IMR-90 (cell line): ENCODE results near the gene TCERG1. TPM values are rescaled to one million over a fixed set of nuclear protein-coding genes. Genes with fewer than 3 reads are reported as not detected.

Experiments used
- ATAC-seq: fragments of 200-7000 bp; cut with Tn5 transposase; 2 replicates; pipeline ENCODE4 v1.9.1; 2020; ENCODE audit warnings: low read depth, mild to moderate bottlenecking, moderate library complexity
- BruUV-seq: library from RNA; stranded (reverse); fragments of 400-500 nt; replicated peaks from 2 replicates; lab custom pipeline; 2021; lab: Mats Ljungman, UMichigan
- CTCF ChIA-PET: fragments of 300-600 bp; formaldehyde crosslinking; extraction: SDS; loops from one replicate; lab custom pipeline; 2021; ENCODE audit warnings: antibody characterized with exemption; lab: Yijun Ruan, JAX
- POLR2A ChIA-PET: fragments of 300-600 bp; sonication (Branson Sonifier 250); formaldehyde crosslinking; loops from one replicate; lab custom pipeline; 2022; ENCODE audit warnings: antibody characterized with exemption; ENCODE audit not compliant: unreplicated experiment; lab: Charles Lee
- DNase-seq: peaks from one replicate; pipeline ENCODE4 v3.0.0; 2013
- H2AFZ ChIP-seq: replicated peaks from 2 replicates; pipeline ENCODE3; 2013; ENCODE audit warnings: low read length, mild to moderate bottlenecking; ENCODE audit not compliant: poor library complexity
- H2AK5ac ChIP-seq: 2 replicates; pipeline ENCODE4 v1.6.1; 2013; ENCODE audit warnings: low read depth, low read length, inconsistent platforms
- H2AK9ac ChIP-seq: replicated peaks from 2 replicates; pipeline ENCODE3; 2013; ENCODE audit warnings: mild to moderate bottlenecking, low read depth, low read length, moderate library complexity; ENCODE audit not compliant: poor library complexity
- H2BK120ac ChIP-seq: 2 replicates; pipeline ENCODE4 v1.6.1; 2013; ENCODE audit warnings: low read depth, low read length, inconsistent platforms
- H2BK15ac ChIP-seq: 3 replicates; pipeline ENCODE4 v1.6.1; 2013; ENCODE audit warnings: low read depth, low read length, inconsistent platforms
- H2BK20ac ChIP-seq: 2 replicates; pipeline ENCODE4 v1.6.1; 2013; ENCODE audit warnings: low read depth, mild to moderate bottlenecking, inconsistent platforms, low read length, moderate library complexity
- H2BK5ac ChIP-seq: 2 replicates; pipeline ENCODE4 v1.6.1; 2013; ENCODE audit warnings: mild to moderate bottlenecking, low read depth, low read length, inconsistent platforms; ENCODE audit not compliant: poor library complexity, severe bottlenecking
- H3K14ac ChIP-seq: replicated peaks from 2 replicates; pipeline ENCODE4 v1.6.1; 2013; ENCODE audit warnings: low read depth, low read length, inconsistent platforms
- H3K18ac ChIP-seq: 2 replicates; pipeline ENCODE4 v1.6.1; 2013; ENCODE audit warnings: low read depth, low read length, control low read depth
- H3K23ac ChIP-seq: 2 replicates; pipeline ENCODE4 v1.6.1; 2013; ENCODE audit warnings: low read depth, low read length, inconsistent platforms
- H3K27ac ChIP-seq: 2 replicates; pipeline ENCODE4 v1.5.1; 2013; ENCODE audit warnings: mild to moderate bottlenecking, control low read depth, low read length; ENCODE audit not compliant: insufficient read depth
- H3K27me3 ChIP-seq: 2 replicates; pipeline ENCODE4 v1.6.1; 2013; ENCODE audit warnings: low read length; ENCODE audit not compliant: control insufficient read depth, insufficient read depth
- H3K36me3 ChIP-seq: 2 replicates; pipeline ENCODE4 v1.6.1; 2013; ENCODE audit warnings: low read length, mixed read lengths; ENCODE audit not compliant: control insufficient read depth, insufficient read depth
- H3K4ac ChIP-seq: 2 replicates; pipeline ENCODE4 v1.6.1; 2013; ENCODE audit warnings: low read depth, low read length, inconsistent platforms
- H3K4me1 ChIP-seq: 2 replicates; pipeline ENCODE4 v1.6.1; 2013; ENCODE audit warnings: low read length, mixed read lengths; ENCODE audit not compliant: control insufficient read depth, insufficient read depth
- H3K4me2 ChIP-seq: 2 replicates; pipeline ENCODE4 v1.6.1; 2013; ENCODE audit warnings: low read depth, mild to moderate bottlenecking, control low read depth, low read length, moderate library complexity
- H3K4me3 ChIP-seq: 2 replicates; pipeline ENCODE4 v1.5.1; 2013; ENCODE audit warnings: low read depth, mild to moderate bottlenecking, control low read depth, low read length, moderate library complexity; ENCODE audit not compliant: insufficient read depth
- H3K56ac ChIP-seq: 2 replicates; pipeline ENCODE4 v1.6.1; 2013; ENCODE audit warnings: low read length, inconsistent platforms; ENCODE audit not compliant: insufficient read depth; ENCODE audit errors: extremely low read depth
- H3K79me1 ChIP-seq, 2 experiments: 2 replicates each; pipeline ENCODE4 v1.6.1; 2013; ENCODE audit warnings: low read length in 2 of 2, inconsistent platforms in 1 of 2, low read depth in 1 of 2
- H3K9ac ChIP-seq: 2 replicates; pipeline ENCODE4 v1.6.1; 2013; ENCODE audit warnings: low read depth, low read length, control low read depth
- H3K9me1 ChIP-seq: 2 replicates; pipeline ENCODE4 v1.6.1; 2013; ENCODE audit warnings: low read length, inconsistent platforms; ENCODE audit not compliant: insufficient read depth
- H3K9me3 ChIP-seq: 2 replicates; pipeline ENCODE4 v1.6.1; 2013; ENCODE audit warnings: low read length; ENCODE audit not compliant: control insufficient read depth, insufficient read depth
- H4K20me1 ChIP-seq: 2 replicates; pipeline ENCODE4 v1.6.1; 2013; ENCODE audit warnings: low read length, inconsistent platforms; ENCODE audit not compliant: insufficient read depth
- H4K5ac ChIP-seq: 2 replicates; pipeline ENCODE4 v1.6.1; 2013; ENCODE audit warnings: mild to moderate bottlenecking, low read depth, low read length, control low read depth
- H4K8ac ChIP-seq, 2 experiments: 2 replicates each; pipeline ENCODE4 v1.6.1; 2013; ENCODE audit warnings: low read depth in 2 of 2, low read length in 2 of 2, control low read depth in 1 of 2, inconsistent platforms in 1 of 2
- H4K91ac ChIP-seq: 2 replicates; pipeline ENCODE4 v1.6.1; 2013; ENCODE audit warnings: low read depth, low read length, inconsistent platforms; ENCODE audit not compliant: insufficient read depth
- BHLHE40 ChIP-seq: fragments of 150-350 bp; IDR thresholded peaks from 2 replicates; pipeline ENCODE4 v1.6.1; 2016; ENCODE audit warnings: mild to moderate bottlenecking, low read depth, low read length
- MAZ ChIP-seq: IDR thresholded peaks from 2 replicates; pipeline ENCODE4 v1.6.1; 2012; ENCODE audit warnings: low read depth, mild to moderate bottlenecking, low read length, improper control_type of control experiment, moderate library complexity, borderline replicate concordance
- MXI1 ChIP-seq: IDR thresholded peaks from 2 replicates; pipeline ENCODE4 v1.6.1; 2012; ENCODE audit warnings: low read depth, mild to moderate bottlenecking, low read length, moderate library complexity, borderline replicate concordance
- NFE2L2 ChIP-seq: fragments of 150-350 bp; IDR thresholded peaks from 2 replicates; pipeline ENCODE4 v1.6.1; 2016; ENCODE audit warnings: low read depth, mild to moderate bottlenecking, low read length
- RCOR1 ChIP-seq: IDR thresholded peaks from 2 replicates; pipeline ENCODE4 v1.6.1; 2012; ENCODE audit warnings: mild to moderate bottlenecking, low read length, improper control_type of control experiment; ENCODE audit not compliant: insufficient replicate concordance
- RFX5 ChIP-seq: IDR thresholded peaks from 2 replicates; pipeline ENCODE4 v1.8.0; 2012; ENCODE audit warnings: low read depth, mild to moderate bottlenecking, low read length, moderate library complexity
- USF2 ChIP-seq: fragments of 150-350 bp; IDR thresholded peaks from 2 replicates; pipeline ENCODE4 v1.6.1; 2017; ENCODE audit warnings: mild to moderate bottlenecking, antibody characterized with exemption, low read length, low read depth
- WGBS, 2 experiments: methylation state at CpG; one replicate each; pipeline versions ENCODE4 v1.1.5 to v1.1.7; 2013; ENCODE audit warnings: missing lambda C conversion rate in 2 of 2; ENCODE audit not compliant: insufficient read length in 1 of 2; ENCODE audit errors: extremely low coverage in 2 of 2; 5-methylcytosine and 5-hydroxymethylcytosine counted together
- dilution Hi-C: fragments of 300-500 bp; cut with HindIII; formaldehyde crosslinking; loops from one replicate; pipeline ENCODE4 v1.14.3; 2018; ENCODE audit warnings: low sequenced_read_pairs; ENCODE audit not compliant: unreplicated experiment
- in situ Hi-C: fragments of 300-500 bp; cut with MboI; formaldehyde crosslinking; loops from 3 replicates; pipeline ENCODE4 v1.14.3; 2019; ENCODE audit warnings: low sequenced_read_pairs, inconsistent platforms, mixed read lengths
- intact Hi-C: fragments of 100-400 bp; cut with micrococcal nuclease; formaldehyde crosslinking; loops from 2 replicates; pipeline ENCODE4 v1.10.0; 2022
- polyA plus RNA-seq, 3 experiments: library from polyadenylated mRNA; depleted of rRNA; stranded (reverse); fragments of >200 nt; gene quantifications; 2 replicates each; pipeline ENCODE4 v1.2.3, GENCODE V29; 2012; ENCODE audit warnings: low replicate concordance in 1 of 3
- total RNA-seq: library from RNA; depleted of rRNA; stranded (reverse); fragments of >200 nt; gene quantifications from 2 replicates; pipeline ENCODE4 v1.2.3, GENCODE V29; 2012

TCERG1 gene
- total and polyA plus RNA-seq, 2 of the 4 experiments (the other 2 are of a cell fraction), result 21.9 to 44.7 TPM

- no peak overlapping the region for H3K14ac ChIP-seq
- DNase-seq, result no peak
- no peak overlapping the region for H3K27ac ChIP-seq
- intact Hi-C loops (no loop called here), dilution Hi-C loops (no loop called here), in situ Hi-C loops (no loop called here)
- no peak overlapping the region for H3K4me2 ChIP-seq
- no peak overlapping the region for H2AK9ac ChIP-seq
- ChIA-PET CTCF (interaction anchor here (0.5 to 0.7 kb wide), 2 partner anchors 14 to 38 kb away, joined by 3 read pairs; no protein-coding TSS in a partner anchor), POLR2A (no interaction called here)
- no peak overlapping the region for H3K4ac ChIP-seq
- H3K4me3 ChIP-seq, result no peak overlapping the region
- no peak overlapping the region for H2AFZ ChIP-seq
- no peak overlapping the region for H2AK5ac ChIP-seq
- H3K9me3 ChIP-seq, result no peaks in the 10 kb centered on the region
- peaks cover 4% of the 10 kb centered on the region for H3K36me3 ChIP-seq
- no peak overlapping the region for H2BK120ac ChIP-seq
- peaks cover 3 to 5% of the 10 kb centered on the region in 2 experiments; a peak in 3 of 4 replicates for H3K79me1 ChIP-seq
- H3K23ac ChIP-seq, result no peak overlapping the region
- no peaks in the 10 kb centered on the region for H3K27me3 ChIP-seq
- no peak for ATAC-seq
- H2BK5ac ChIP-seq, result no peak overlapping the region
- H3K4me1 ChIP-seq, result no peaks in the 10 kb centered on the region
- H4K20me1 ChIP-seq, result no peaks in the 10 kb centered on the region
- no peak overlapping the region for H4K91ac ChIP-seq
- no peak overlapping the region for H3K56ac ChIP-seq
- TF ChIP-seq RCOR1 (no peak), BHLHE40 (no peak), USF2 (no peak), MAZ (no peak), MXI1 (no peak), RFX5 (no peak), NFE2L2 (no peak)
- no peak overlapping the region for H4K8ac ChIP-seq
- H3K18ac ChIP-seq, result no peak overlapping the region
- no peak overlapping the region for H4K5ac ChIP-seq
- no TSS peak for BruUV-seq
- no peak overlapping the region for H2BK15ac ChIP-seq
- no peak overlapping the region for H2BK20ac ChIP-seq
- H3K9me1 ChIP-seq, result peaks cover 3% of the 10 kb centered on the region; the same call in 1 of the 2 replicates
- WGBS, 2 experiments, result no CpG with 5 or more reads among the region's 3 CpGs
- H3K9ac ChIP-seq, result no peak overlapping the region
These were observed 43.1 kb downstream of the TCERG1 start for GRCh38 chr5:146490089-146490843.
